ENCODE results near the gene TBC1D22A. TPM values are rescaled to one million over a fixed set of nuclear protein-coding genes. Genes with fewer than 3 reads are reported as not detected.

TBC1D22A gene
- total RNA-seq, 6 donors from 2014 or later: 27.1 to 48.2 (median 35.3) TPM

DNA sequence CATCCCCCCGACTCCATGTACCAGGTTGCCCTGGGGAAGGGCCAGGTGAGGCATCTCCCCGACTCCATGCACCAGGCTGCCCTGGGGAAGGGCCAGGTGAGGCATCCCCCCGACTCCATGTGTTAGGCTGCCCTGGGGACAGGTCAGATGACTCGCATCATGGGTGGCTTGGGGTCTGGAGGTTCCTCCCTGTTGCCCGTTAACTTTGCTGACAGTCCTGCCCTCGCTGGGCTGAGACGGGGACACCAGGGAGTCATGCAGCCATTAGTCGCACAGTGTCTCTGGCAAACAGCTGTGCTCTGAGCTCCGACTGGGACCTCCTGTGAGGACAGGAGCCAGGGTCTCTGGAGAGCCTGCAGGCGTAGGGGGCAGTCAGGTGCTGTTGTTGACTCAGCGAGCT lies 336.1 kb downstream of the TBC1D22A start:
- TF ChIP-seq, protein P1, sequence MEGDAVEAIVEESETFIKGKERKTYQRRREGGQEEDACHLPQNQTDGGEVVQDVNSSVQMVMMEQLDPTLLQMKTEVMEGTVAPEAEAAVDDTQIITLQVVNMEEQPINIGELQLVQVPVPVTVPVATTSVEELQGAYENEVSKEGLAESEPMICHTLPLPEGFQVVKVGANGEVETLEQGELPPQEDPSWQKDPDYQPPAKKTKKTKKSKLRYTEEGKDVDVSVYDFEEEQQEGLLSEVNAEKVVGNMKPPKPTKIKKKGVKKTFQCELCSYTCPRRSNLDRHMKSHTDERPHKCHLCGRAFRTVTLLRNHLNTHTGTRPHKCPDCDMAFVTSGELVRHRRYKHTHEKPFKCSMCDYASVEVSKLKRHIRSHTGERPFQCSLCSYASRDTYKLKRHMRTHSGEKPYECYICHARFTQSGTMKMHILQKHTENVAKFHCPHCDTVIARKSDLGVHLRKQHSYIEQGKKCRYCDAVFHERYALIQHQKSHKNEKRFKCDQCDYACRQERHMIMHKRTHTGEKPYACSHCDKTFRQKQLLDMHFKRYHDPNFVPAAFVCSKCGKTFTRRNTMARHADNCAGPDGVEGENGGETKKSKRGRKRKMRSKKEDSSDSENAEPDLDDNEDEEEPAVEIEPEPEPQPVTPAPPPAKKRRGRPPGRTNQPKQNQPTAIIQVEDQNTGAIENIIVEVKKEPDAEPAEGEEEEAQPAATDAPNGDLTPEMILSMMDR (IDR thresholded peaks at IDR 0.05): no peak
- no peak for TF ChIP-seq POLR2A (IDR thresholded peaks at IDR 0.05)
- TF ChIP-seq POLR2AphosphoS5 (IDR thresholded peaks at IDR 0.05): no peak
- TF ChIP-seq EP300 (IDR thresholded peaks at IDR 0.05): no peak
- Histone ChIP-seq H3K4me3 (no peak overlapping the region), H3K27ac (no peak overlapping the region), H3K27me3 (no peaks in the 10 kb centered on the region), H3K4me1 (peaks cover 0 to 5% (median 1%) of the 10 kb centered on the region in 4 donors), H3K36me3 (no peaks in the 10 kb centered on the region), H3K9me3 (no peaks in the 10 kb centered on the region)
- no peak for ATAC-seq (ENCODE audit: low FRiP score in 2 of 2)
- no peak for DNase-seq
- 97% methylated on average over 11 of the region's 11 CpGs; no CpG with 5 or more reads in 1 of the 2 donors for WGBS, 2 donors

GRCh38 chr22:47100019-47100418 lies 337.6 kb downstream of the TBC1D22A start:
- peaks cover 0 to 5% (median 1%) of the 10 kb centered on the region in 4 donors for H3K4me1 ChIP-seq
- TF ChIP-seq POLR2AphosphoS5 (IDR thresholded peaks at IDR 0.05) (no peak), EP300 (IDR thresholded peaks at IDR 0.05) (no peak), POLR2A (IDR thresholded peaks at IDR 0.05) (no peak)
- TF ChIP-seq, protein P1 (IDR thresholded peaks at IDR 0.05): no peak
- ATAC-seq (ENCODE audit: low FRiP score in 2 of 2) (no peak), DNase-seq (no peak)
- no peak overlapping the region for H3K4me3 ChIP-seq
- no peaks in the 10 kb centered on the region for H3K27me3 ChIP-seq
- H3K27ac ChIP-seq: no peak overlapping the region
- H3K9me3 ChIP-seq: no peaks in the 10 kb centered on the region
- 96 to 100% methylated on average over 2 of the region's 2 CpGs for WGBS, 2 donors
- no peaks in the 10 kb centered on the region for H3K36me3 ChIP-seq

GRCh38 chr22:47100646-47101200 lies 338.3 kb downstream of the TBC1D22A start:
- no peak for ATAC-seq (ENCODE audit: low FRiP score in 2 of 2)
- 93% methylated on average over 15 of the region's 15 CpGs for WGBS, 2 donors
- TF ChIP-seq POLR2AphosphoS5 (IDR thresholded peaks at IDR 0.05) (no peak), EP300 (IDR thresholded peaks at IDR 0.05) (no peak)
- TF ChIP-seq, protein P1 (IDR thresholded peaks at IDR 0.05): no peak

DNA sequence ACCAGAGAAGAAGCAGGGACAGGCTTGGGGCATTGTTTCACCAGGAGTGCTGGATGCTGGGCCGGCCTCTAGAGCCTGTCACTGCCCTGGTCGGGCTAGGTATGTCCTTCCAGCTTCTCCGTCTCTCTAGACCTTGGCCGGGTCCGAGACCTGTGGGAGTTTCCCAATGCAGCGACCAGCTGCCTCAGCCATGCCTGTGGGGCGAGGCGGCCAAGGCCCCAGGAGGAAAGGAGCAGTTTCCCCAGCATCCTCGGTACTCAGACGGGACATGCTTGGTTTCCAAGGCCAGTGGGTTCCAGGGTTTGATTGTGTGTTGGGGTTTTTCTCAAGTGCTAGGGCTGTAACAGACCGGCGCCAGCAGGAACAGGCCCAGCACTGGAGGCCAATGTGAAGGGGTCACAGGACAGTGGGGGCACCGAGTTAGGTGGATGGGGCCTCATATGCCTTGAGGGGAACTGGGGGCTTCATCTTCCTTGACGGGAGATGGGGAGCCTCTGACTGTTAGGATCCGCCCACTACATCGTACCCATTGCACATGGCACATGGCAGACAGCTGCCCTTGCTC lies 339.0 kb downstream of the TBC1D22A start:
- ATAC-seq (ENCODE audit: low FRiP score in 2 of 2) (no peak), DNase-seq (no peak)
- no peak for TF ChIP-seq POLR2AphosphoS5 (IDR thresholded peaks at IDR 0.05)
- no peak for TF ChIP-seq EP300 (IDR thresholded peaks at IDR 0.05)
- TF ChIP-seq, protein P1 (IDR thresholded peaks at IDR 0.05): no peak
- no peak for TF ChIP-seq POLR2A (IDR thresholded peaks at IDR 0.05)
- no peaks in the 10 kb centered on the region for H3K36me3 ChIP-seq
- peaks cover 0 to 5% (median 1%) of the 10 kb centered on the region in 4 donors for H3K4me1 ChIP-seq
- no peak overlapping the region for H3K4me3 ChIP-seq
- no peaks in the 10 kb centered on the region for H3K27me3 ChIP-seq
- 96 to 97% methylated on average over 6 to 16 of the region's 16 CpGs for whole genome bisulfite sequencing, 2 donors
- no peak overlapping the region for H3K27ac ChIP-seq
- H3K9me3 ChIP-seq: no peaks in the 10 kb centered on the region

More at GRCh38 chr22:47100646-47101200, 338.3 kb downstream of the TBC1D22A start:
- DNase-seq: no peak
- Histone ChIP-seq H3K9me3 (no peaks in the 10 kb centered on the region), H3K36me3 (no peaks in the 10 kb centered on the region), H3K4me3 (no peak overlapping the region), H3K27me3 (no peaks in the 10 kb centered on the region), H3K27ac (no peak overlapping the region), H3K4me1 (peaks cover 0 to 5% (median 1%) of the 10 kb centered on the region in 4 donors)

DNA sequence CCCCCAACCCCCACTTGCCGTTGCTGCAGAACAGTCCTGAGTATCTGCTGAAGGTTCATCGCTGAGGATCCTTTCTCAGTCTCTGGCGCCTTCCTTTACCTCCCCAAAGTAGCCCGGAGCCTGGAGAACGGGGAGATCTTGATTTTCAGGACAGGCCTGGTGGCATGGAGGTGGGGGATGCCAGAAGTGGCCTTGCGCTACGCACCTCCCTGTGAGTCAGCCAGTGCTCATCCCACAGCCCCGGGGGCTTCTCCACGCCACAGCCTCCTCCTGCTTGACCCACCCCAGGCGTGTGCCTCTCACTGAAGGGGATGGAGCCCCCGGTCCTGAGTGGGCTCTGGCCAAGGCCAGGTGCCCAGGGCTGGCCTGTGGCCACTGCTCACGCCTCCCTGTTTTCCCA lies 339.6 kb downstream of the TBC1D22A start:
- H3K27me3 ChIP-seq: no peaks in the 10 kb centered on the region
- TF ChIP-seq EP300 (IDR thresholded peaks at IDR 0.05) (no peak), POLR2A (IDR thresholded peaks at IDR 0.05) (no peak), POLR2AphosphoS5 (IDR thresholded peaks at IDR 0.05) (no peak)
- TF ChIP-seq, protein P1 (IDR thresholded peaks at IDR 0.05): no peak
- 90 to 94% methylated on average over 12 of the region's 12 CpGs for WGBS, 2 donors
- no peak overlapping the region for H3K4me3 ChIP-seq
- H3K27ac ChIP-seq: no peak overlapping the region
- DNase-seq (no peak), ATAC-seq (ENCODE audit: low FRiP score in 2 of 2) (no peak)
- peaks cover 0 to 5% (median 1%) of the 10 kb centered on the region in 4 donors for H3K4me1 ChIP-seq
- no peaks in the 10 kb centered on the region for H3K9me3 ChIP-seq
- H3K36me3 ChIP-seq: no peaks in the 10 kb centered on the region

Data from upper lobe of left lung (tissue), 6 donors.